MM.1S (cell line): ENCODE data around the gene AP3S1.

ENCODE experiments used
- DNase-seq: peaks from one replicate; pipeline ENCODE4 v3.0.0-alpha.2; 2015
- H2AFZ ChIP-seq: fragments of 300-600 bp; sonication (generic); 2 replicates; pipeline ENCODE4 v1.6.0; 2016; ENCODE audit warnings: antibody characterized with exemption, low read length
- H3F3A ChIP-seq: fragments of 300-600 bp; sonication (generic); 2 replicates; pipeline ENCODE4 v1.6.1; 2016; ENCODE audit warnings: mild to moderate bottlenecking, antibody characterized with exemption, low read length, moderate library complexity, mixed read lengths; ENCODE audit not compliant: insufficient read depth
- H3K27ac ChIP-seq: fragments of 300-600 bp; sonication (generic); 2 replicates; pipeline ENCODE4 v1.5.1; 2016; ENCODE audit warnings: mild to moderate bottlenecking, low read length
- H3K27me3 ChIP-seq: fragments of 300-600 bp; sonication (generic); replicated peaks from 2 replicates; pipeline ENCODE4 v1.6.0; 2016; ENCODE audit warnings: low read length; ENCODE audit not compliant: insufficient read depth
- H3K36me3 ChIP-seq: fragments of 300-600 bp; sonication (generic); replicated peaks from 2 replicates; pipeline ENCODE4 v1.6.1; 2016; ENCODE audit warnings: mild to moderate bottlenecking, low read length, mixed read lengths; ENCODE audit not compliant: insufficient read depth
- H3K4me1 ChIP-seq: fragments of 300-600 bp; sonication (generic); 2 replicates; pipeline ENCODE4 v1.6.1; 2016; ENCODE audit warnings: low read length, mixed read lengths
- H3K4me2 ChIP-seq: fragments of 300-600 bp; sonication (generic); 2 replicates; pipeline ENCODE4 v1.6.0; 2016; ENCODE audit warnings: low read depth, low read length
- H3K4me3 ChIP-seq: fragments of 300-600 bp; sonication (generic); 2 replicates; pipeline ENCODE4 v1.5.1; 2016; ENCODE audit warnings: low read length, mixed read lengths
- H3K79me2 ChIP-seq: fragments of 300-600 bp; sonication (generic); 2 replicates; pipeline ENCODE4 v1.6.1; 2016; ENCODE audit warnings: mixed run types, low read length, mixed read lengths
- H3K9ac ChIP-seq: fragments of 300-600 bp; sonication (generic); 2 replicates; pipeline ENCODE4 v1.6.1; 2016; ENCODE audit warnings: low read length, mixed read lengths
- H3K9me2 ChIP-seq: fragments of 300-600 bp; sonication (generic); replicated peaks from 2 replicates; pipeline ENCODE4 v1.6.1; 2016; ENCODE audit warnings: mild to moderate bottlenecking, low read length, mixed read lengths; ENCODE audit not compliant: insufficient read depth
- H3K9me3 ChIP-seq: fragments of 300-600 bp; sonication (generic); replicated peaks from 2 replicates; pipeline ENCODE4 v1.6.1; 2016; ENCODE audit warnings: mild to moderate bottlenecking, low read length, mixed read lengths; ENCODE audit not compliant: insufficient read depth
- H4K20me1 ChIP-seq: fragments of 300-600 bp; sonication (generic); 2 replicates; pipeline ENCODE4 v1.6.1; 2016; ENCODE audit warnings: mild to moderate bottlenecking, low read length, moderate library complexity, mixed read lengths; ENCODE audit not compliant: insufficient read depth
- EZH2 ChIP-seq: fragments of 300-600 bp; sonication (generic); optimal IDR thresholded peaks from 2 replicates; pipeline ENCODE3; 2017; ENCODE audit warnings: low read depth, mild to moderate bottlenecking, antibody characterized with exemption, low read length, mixed read lengths
- EZH2phosphoT487 ChIP-seq: fragments of 300-600 bp; sonication (generic); IDR thresholded peaks from 2 replicates; pipeline ENCODE4 v1.6.1; 2018; ENCODE audit warnings: antibody characterized with exemption, low read length
- TF ChIP-seq, protein P1 (sequence below): fragments of 300-600 bp; sonication (generic); IDR thresholded peaks from 2 replicates; pipeline ENCODE4 v1.5.1; 2016; ENCODE audit warnings: antibody characterized with exemption, low read length, mixed read lengths

Gene AP3S1

DNA sequence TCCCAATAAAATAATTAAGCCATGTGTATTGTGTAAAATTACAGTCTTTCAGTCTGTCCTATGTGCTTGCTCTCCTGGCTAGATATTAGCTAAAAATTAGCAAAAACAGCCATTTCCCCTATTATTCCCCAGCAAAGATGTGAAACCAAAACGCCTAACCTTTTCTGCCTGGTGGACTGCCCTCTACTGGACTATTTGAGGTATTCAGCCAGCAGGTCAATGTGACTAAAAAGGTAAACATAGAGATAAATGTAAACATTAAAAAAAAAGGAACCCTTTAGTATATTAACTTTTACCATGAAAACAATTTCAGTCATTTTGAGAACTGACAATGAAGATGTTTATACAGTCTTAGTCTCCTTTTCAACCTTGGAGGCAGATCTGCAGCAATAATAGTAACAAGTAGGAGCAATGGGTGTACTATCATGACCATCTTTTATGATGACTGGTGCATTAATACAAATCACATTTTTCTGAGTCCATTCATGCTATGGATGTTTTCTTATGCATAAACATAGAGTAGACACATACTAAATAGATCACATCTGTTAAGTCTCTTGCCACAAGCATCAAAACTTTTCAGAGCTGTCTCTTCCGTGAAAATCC, 10.5 kb upstream of the AP3S1 start:
- Histone ChIP-seq H3K4me3 (no peak overlapping the region), H3K4me1 (no peaks in the 10 kb centered on the region), H3K9ac (no peak overlapping the region), H3K36me3 (peaks cover 22% of the 10 kb centered on the region; the same call in 1 of the 2 replicates), H3K27me3 (no peaks in the 10 kb centered on the region), H3K27ac (no peak overlapping the region), H3K9me3 (no peaks in the 10 kb centered on the region), H4K20me1 (no peaks in the 10 kb centered on the region), H3K4me2 (no peak overlapping the region), H3K79me2 (no peaks in the 10 kb centered on the region), H3F3A (0 out of 2 replicates have a peak, but pooled peaks cover under 1% of the 10 kb centered on the region), H2AFZ (no peak overlapping the region), H3K9me2 (no peaks in the 10 kb centered on the region)
- TF ChIP-seq, protein P1, sequence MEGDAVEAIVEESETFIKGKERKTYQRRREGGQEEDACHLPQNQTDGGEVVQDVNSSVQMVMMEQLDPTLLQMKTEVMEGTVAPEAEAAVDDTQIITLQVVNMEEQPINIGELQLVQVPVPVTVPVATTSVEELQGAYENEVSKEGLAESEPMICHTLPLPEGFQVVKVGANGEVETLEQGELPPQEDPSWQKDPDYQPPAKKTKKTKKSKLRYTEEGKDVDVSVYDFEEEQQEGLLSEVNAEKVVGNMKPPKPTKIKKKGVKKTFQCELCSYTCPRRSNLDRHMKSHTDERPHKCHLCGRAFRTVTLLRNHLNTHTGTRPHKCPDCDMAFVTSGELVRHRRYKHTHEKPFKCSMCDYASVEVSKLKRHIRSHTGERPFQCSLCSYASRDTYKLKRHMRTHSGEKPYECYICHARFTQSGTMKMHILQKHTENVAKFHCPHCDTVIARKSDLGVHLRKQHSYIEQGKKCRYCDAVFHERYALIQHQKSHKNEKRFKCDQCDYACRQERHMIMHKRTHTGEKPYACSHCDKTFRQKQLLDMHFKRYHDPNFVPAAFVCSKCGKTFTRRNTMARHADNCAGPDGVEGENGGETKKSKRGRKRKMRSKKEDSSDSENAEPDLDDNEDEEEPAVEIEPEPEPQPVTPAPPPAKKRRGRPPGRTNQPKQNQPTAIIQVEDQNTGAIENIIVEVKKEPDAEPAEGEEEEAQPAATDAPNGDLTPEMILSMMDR: peak; percentile 78
- no peak for TF ChIP-seq EZH2
- peak; percentile 15 for DNase-seq

DNA sequence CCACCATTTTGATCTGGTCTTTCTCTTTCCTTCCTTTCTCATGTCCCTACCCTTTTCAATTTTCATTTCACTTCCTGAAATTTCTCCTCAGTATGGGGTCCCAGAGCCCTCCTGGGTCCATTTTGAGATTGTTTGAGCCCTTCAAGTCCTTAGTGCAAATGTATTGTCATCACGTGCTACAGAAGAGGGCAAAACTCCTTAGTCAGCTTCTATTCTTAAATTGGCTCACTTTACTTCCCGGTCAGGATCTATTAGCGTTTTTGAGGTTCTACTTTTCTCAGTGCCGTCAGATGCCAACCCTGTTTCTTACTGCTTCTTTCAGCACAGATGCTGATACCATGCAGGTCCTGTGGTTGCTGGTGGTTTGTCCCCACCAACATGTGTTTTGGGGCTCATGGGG, 6.3 kb upstream of the AP3S1 start:
- DNase-seq: no peak
- Histone ChIP-seq H3K9me3 (no peaks in the 10 kb centered on the region), H3K4me2 (no peak overlapping the region), H3K79me2 (peaks cover 31% of the 10 kb centered on the region), H2AFZ (no peak overlapping the region), H3K27ac (no peak overlapping the region), H3F3A (peaks cover 6% of the 10 kb centered on the region; the same call in 1 of the 2 replicates), H3K9ac (no peak overlapping the region), H3K36me3 (peaks cover 13% of the 10 kb centered on the region; the same call in 1 of the 2 replicates), H3K4me1 (peaks cover 10% of the 10 kb centered on the region; the same call in 1 of the 2 replicates), H4K20me1 (peaks cover 13% of the 10 kb centered on the region), H3K27me3 (no peaks in the 10 kb centered on the region), H3K4me3 (no peak overlapping the region), H3K9me2 (no peaks in the 10 kb centered on the region)
- TF ChIP-seq EZH2 (no peak), EZH2phosphoT487 (no peak)
- TF ChIP-seq, protein P1: no peak

DNA sequence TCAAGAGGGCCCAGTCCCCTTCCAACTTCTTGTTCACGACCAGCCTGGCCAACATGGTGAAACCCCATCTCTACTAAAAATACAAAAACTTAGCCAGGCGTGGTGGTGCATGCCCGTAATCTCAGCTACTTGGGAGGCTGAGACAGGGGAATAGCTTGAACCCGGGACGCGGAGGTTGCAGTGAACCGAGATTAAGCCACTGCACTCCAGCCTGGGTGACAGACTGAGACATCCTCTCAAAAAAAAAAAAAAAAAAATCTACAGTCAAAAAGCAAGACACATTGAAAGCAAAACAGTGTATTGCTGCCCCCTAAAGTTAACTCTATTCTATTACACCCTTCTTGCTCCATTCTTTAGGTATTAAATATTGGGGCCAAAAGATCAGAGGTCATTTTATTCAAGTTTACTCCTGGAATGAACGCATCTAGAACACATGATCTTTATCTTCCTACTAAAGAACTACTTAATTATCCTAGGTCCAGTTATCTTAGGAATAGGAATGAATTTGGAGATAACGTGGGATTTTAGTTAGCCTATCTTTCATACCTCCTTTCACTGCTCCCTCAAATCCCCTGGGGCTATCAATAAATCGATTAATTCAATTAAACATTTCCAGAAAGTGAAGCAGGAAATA, 2.7 kb upstream of the AP3S1 start:
- Histone ChIP-seq H3K79me2 (peaks cover 61% of the 10 kb centered on the region), H2AFZ (no peak overlapping the region), H3K4me1 (peaks cover 14% of the 10 kb centered on the region; the same call in 1 of the 2 replicates), H3F3A (peaks cover 6% of the 10 kb centered on the region; the same call in 1 of the 2 replicates), H3K4me3 (no peak overlapping the region), H3K27ac (no peak overlapping the region), H3K9me2 (no peaks in the 10 kb centered on the region), H3K36me3 (peaks cover 8% of the 10 kb centered on the region; the same call in 1 of the 2 replicates), H3K4me2 (peak overlapping the region; percentile 13; the same call in 1 of the 2 replicates), H3K9me3 (no peaks in the 10 kb centered on the region), H3K9ac (no peak overlapping the region), H4K20me1 (peaks cover 13% of the 10 kb centered on the region), H3K27me3 (no peaks in the 10 kb centered on the region)
- DNase-seq: peak; percentile 65
- TF ChIP-seq, protein P1: peak; percentile 54
- no peak for TF ChIP-seq EZH2
